IMR-90 (cell line): ENCODE results near the gene KRTAP9-3.

Experiments
- CHD1 ChIP-seq: IDR thresholded peaks from 2 replicates; pipeline ENCODE4 v1.6.1; 2012; ENCODE audit warnings: low read depth, low read length, improper control_type of control experiment
- FOS ChIP-seq: fragments of 150-350 bp; IDR thresholded peaks from 2 replicates; pipeline ENCODE4 v1.6.1; 2016; ENCODE audit warnings: low read depth, low read length
- MAFK ChIP-seq: IDR thresholded peaks from 2 replicates; pipeline ENCODE4 v1.6.1; 2012; ENCODE audit warnings: low read depth, low read length, improper control_type of control experiment
- MAZ ChIP-seq: IDR thresholded peaks from 2 replicates; pipeline ENCODE4 v1.6.1; 2012; ENCODE audit warnings: low read depth, mild to moderate bottlenecking, low read length, improper control_type of control experiment, moderate library complexity, borderline replicate concordance
- MXI1 ChIP-seq: IDR thresholded peaks from 2 replicates; pipeline ENCODE4 v1.6.1; 2012; ENCODE audit warnings: low read depth, mild to moderate bottlenecking, low read length, moderate library complexity, borderline replicate concordance
- POLR2A ChIP-seq: IDR thresholded peaks from 2 replicates; pipeline ENCODE4 v1.6.1; 2012; ENCODE audit warnings: mild to moderate bottlenecking, low read depth, low read length
- RAD21 ChIP-seq: IDR thresholded peaks from 2 replicates; pipeline ENCODE4 v1.6.1; 2012; ENCODE audit warnings: low read length, improper control_type of control experiment
- RFX5 ChIP-seq: IDR thresholded peaks from 2 replicates; pipeline ENCODE4 v1.8.0; 2012; ENCODE audit warnings: low read depth, mild to moderate bottlenecking, low read length, moderate library complexity
- TF ChIP-seq, protein P1 (sequence below): conservative IDR thresholded peaks from 2 replicates; pipeline ENCODE4 v1.5.1; 2012; ENCODE audit warnings: mild to moderate bottlenecking, low read depth, low read length, improper control_type of control experiment

DNA sequence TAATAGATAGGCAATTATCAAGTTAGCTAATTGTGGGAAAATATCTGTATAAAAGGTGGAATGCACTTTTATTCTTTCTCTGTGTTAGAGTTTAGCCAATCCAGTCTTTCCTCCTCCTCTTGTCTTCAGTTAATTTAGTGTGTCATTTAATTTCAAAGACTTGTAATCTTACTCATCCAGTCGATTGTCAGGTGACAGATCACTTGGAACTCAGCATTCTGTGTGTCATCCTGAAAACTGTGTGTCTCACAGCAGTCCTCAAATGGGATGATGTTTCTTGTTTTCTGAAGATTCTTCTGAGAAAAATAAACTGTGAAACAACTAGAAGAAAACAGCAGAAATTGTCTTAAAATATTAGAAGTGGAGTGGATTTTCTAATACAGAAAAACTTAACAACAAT, 47.2 kb upstream of the KRTAP9-3 start:
- TF ChIP-seq, protein P1, sequence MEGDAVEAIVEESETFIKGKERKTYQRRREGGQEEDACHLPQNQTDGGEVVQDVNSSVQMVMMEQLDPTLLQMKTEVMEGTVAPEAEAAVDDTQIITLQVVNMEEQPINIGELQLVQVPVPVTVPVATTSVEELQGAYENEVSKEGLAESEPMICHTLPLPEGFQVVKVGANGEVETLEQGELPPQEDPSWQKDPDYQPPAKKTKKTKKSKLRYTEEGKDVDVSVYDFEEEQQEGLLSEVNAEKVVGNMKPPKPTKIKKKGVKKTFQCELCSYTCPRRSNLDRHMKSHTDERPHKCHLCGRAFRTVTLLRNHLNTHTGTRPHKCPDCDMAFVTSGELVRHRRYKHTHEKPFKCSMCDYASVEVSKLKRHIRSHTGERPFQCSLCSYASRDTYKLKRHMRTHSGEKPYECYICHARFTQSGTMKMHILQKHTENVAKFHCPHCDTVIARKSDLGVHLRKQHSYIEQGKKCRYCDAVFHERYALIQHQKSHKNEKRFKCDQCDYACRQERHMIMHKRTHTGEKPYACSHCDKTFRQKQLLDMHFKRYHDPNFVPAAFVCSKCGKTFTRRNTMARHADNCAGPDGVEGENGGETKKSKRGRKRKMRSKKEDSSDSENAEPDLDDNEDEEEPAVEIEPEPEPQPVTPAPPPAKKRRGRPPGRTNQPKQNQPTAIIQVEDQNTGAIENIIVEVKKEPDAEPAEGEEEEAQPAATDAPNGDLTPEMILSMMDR = no peak
- no peak for TF ChIP-seq POLR2A
- no peak for TF ChIP-seq FOS
- TF ChIP-seq MXI1 = no peak
- no peak for TF ChIP-seq MAFK
- no peak for TF ChIP-seq MAZ
- TF ChIP-seq RAD21 = no peak
- TF ChIP-seq RFX5 = no peak
- TF ChIP-seq CHD1 = no peak
